Measurements from ENCODE around the gene SERPINA4. TPM values are rescaled to one million over a fixed set of nuclear protein-coding genes. Genes with fewer than 3 reads are reported as not detected.

Gene SERPINA4
- total and polyA plus RNA-seq, 2 of the 13 experiments (the other 11 are each of a cell fraction or from before 2014, with no cell fraction given), result 39.1 to 57.8 TPM

- no peak for TF ChIP-seq FOXO4 (CRISPR knock-in tag; conservative IDR thresholded peaks at IDR 0.05)
Measured at GRCh38 chr14:94586635-94587034, 25.4 kb downstream of the SERPINA4 start (continued).

GRCh38 chr14:94588311-94588710 is 27.1 kb downstream of the SERPINA4 start:
- no peak overlapping the region for H2AFZ ChIP-seq (ENCODE audit: low read length)
- H3K27me3 ChIP-seq (ENCODE audit: control insufficient read depth in 1 of 2, insufficient read depth in 2 of 2, low read length in 2 of 2), result no peaks in the 10 kb centered on the region
- FAIRE-seq (no peak), ATAC-seq (no peak), DNase-seq (ENCODE audit: low spot score) (no peak)
- TF ChIP-seq POLR2A (IDR thresholded peaks at IDR 0.05; ENCODE audit: insufficient read depth in 1 of 2, low read depth in 2 of 2, low read length in 2 of 2) (0 out of 4 replicates have a peak, but pooled peaks of 1 of the 2 experiments have one; percentile 12), BORCS8-MEF2B (CRISPR knock-in tag; IDR thresholded peaks at IDR 0.05) (0 out of 2 replicates have a peak, but pooled peaks have one; percentile 17), ATF6 (CRISPR knock-in tag; conservative IDR thresholded peaks at IDR 0.05) (no peak)
- H3K79me2 ChIP-seq (ENCODE audit: insufficient read depth, low read length), result peaks cover 48% of the 10 kb centered on the region
- H3K9me3 ChIP-seq (ENCODE audit: low read length), result no peaks in the 10 kb centered on the region
- POLR2A ChIA-PET, result interaction anchor here (1.4 to 2.3 kb wide), 2 partner anchors 10 to 24 kb away, joined by 7 to 9 read pairs; partner anchors contain the start of gene SERPINA3
- peaks cover 73% of the 10 kb centered on the region for H3K4me1 ChIP-seq (ENCODE audit: insufficient read depth, low read length)
- intact Hi-C loops (cut with micrococcal nuclease; ENCODE audit: unreplicated experiment) (no loop called here), in situ Hi-C loops (cut with HindIII; ENCODE audit: extremely low pct_ligation_motif_present, low pct_unique_long_range_greater_than_20kb) (no loop called here)
- H3K4me2 ChIP-seq (ENCODE audit: low read depth, low read length), result peak overlapping the region; percentile 24; the same call in 1 of the 2 replicates
- no peak overlapping the region for H3K9ac ChIP-seq (ENCODE audit: insufficient read depth, low read depth, low read length)
- no TSS peak for BruUV-seq (replicated peaks)
- 92% methylated on average over 4 of the region's 4 CpGs for WGBS (ENCODE audit: low lambda C conversion rate)
- H3K4me3 ChIP-seq (replicated peaks in 1 of 3; ENCODE audit: insufficient read depth in 1 of 3, low read depth in 2 of 3, low read length in 3 of 3), result no peak overlapping the region
- H3K36me3 ChIP-seq (replicated peaks in 1 of 2; ENCODE audit: control insufficient read depth in 1 of 2, insufficient read depth in 2 of 2, low read length in 2 of 2), result peaks cover 40 to 86% of the 10 kb centered on the region in 2 experiments
- H3K27ac ChIP-seq (ENCODE audit: extremely low read length, insufficient read depth, low read length), result peak overlapping the region; percentile 18
- CTCF ChIA-PET (ENCODE audit: low intra/inter-chr PET ratio, low total read pairs), result no interaction called here
- no peaks in the 10 kb centered on the region; the same call in 1 of the 2 replicates for H4K20me1 ChIP-seq (ENCODE audit: insufficient read depth, low read length)

Data from HepG2 (cell line).